IMR-90 (cell line): ENCODE data around the gene SMIM41. TPM values are rescaled to one million over a fixed set of nuclear protein-coding genes. Genes with fewer than 3 reads are reported as not detected.

Source experiments
- ATAC-seq: fragments of 200-7000 bp; cut with Tn5 transposase; 2 replicates; pipeline ENCODE4 v1.9.1; 2020; ENCODE audit warnings: low read depth, mild to moderate bottlenecking, moderate library complexity
- BruUV-seq: library from RNA; stranded (reverse); fragments of 400-500 nt; replicated peaks from 2 replicates; lab custom pipeline; 2021; lab: Mats Ljungman, UMichigan
- CTCF ChIA-PET: fragments of 300-600 bp; formaldehyde crosslinking; extraction: SDS; loops from one replicate; lab custom pipeline; 2021; ENCODE audit warnings: antibody characterized with exemption; lab: Yijun Ruan, JAX
- POLR2A ChIA-PET: fragments of 300-600 bp; sonication (Branson Sonifier 250); formaldehyde crosslinking; loops from one replicate; lab custom pipeline; 2022; ENCODE audit warnings: antibody characterized with exemption; ENCODE audit not compliant: unreplicated experiment; lab: Charles Lee
- DNase-seq: peaks from one replicate; pipeline ENCODE4 v3.0.0; 2013
- H2AFZ ChIP-seq: replicated peaks from 2 replicates; pipeline ENCODE3; 2013; ENCODE audit warnings: low read length, mild to moderate bottlenecking; ENCODE audit not compliant: poor library complexity
- H2AK5ac ChIP-seq: 2 replicates; pipeline ENCODE4 v1.6.1; 2013; ENCODE audit warnings: low read depth, low read length, inconsistent platforms
- H2AK9ac ChIP-seq: replicated peaks from 2 replicates; pipeline ENCODE3; 2013; ENCODE audit warnings: mild to moderate bottlenecking, low read depth, low read length, moderate library complexity; ENCODE audit not compliant: poor library complexity
- H2BK120ac ChIP-seq: 2 replicates; pipeline ENCODE4 v1.6.1; 2013; ENCODE audit warnings: low read depth, low read length, inconsistent platforms
- H2BK15ac ChIP-seq: 3 replicates; pipeline ENCODE4 v1.6.1; 2013; ENCODE audit warnings: low read depth, low read length, inconsistent platforms
- H2BK20ac ChIP-seq: 2 replicates; pipeline ENCODE4 v1.6.1; 2013; ENCODE audit warnings: low read depth, mild to moderate bottlenecking, inconsistent platforms, low read length, moderate library complexity
- H2BK5ac ChIP-seq: 2 replicates; pipeline ENCODE4 v1.6.1; 2013; ENCODE audit warnings: mild to moderate bottlenecking, low read depth, low read length, inconsistent platforms; ENCODE audit not compliant: poor library complexity, severe bottlenecking
- H3K14ac ChIP-seq: replicated peaks from 2 replicates; pipeline ENCODE4 v1.6.1; 2013; ENCODE audit warnings: low read depth, low read length, inconsistent platforms
- H3K18ac ChIP-seq: 2 replicates; pipeline ENCODE4 v1.6.1; 2013; ENCODE audit warnings: low read depth, low read length, control low read depth
- H3K23ac ChIP-seq: 2 replicates; pipeline ENCODE4 v1.6.1; 2013; ENCODE audit warnings: low read depth, low read length, inconsistent platforms
- H3K27ac ChIP-seq: 2 replicates; pipeline ENCODE4 v1.5.1; 2013; ENCODE audit warnings: mild to moderate bottlenecking, control low read depth, low read length; ENCODE audit not compliant: insufficient read depth
- H3K27me3 ChIP-seq: 2 replicates; pipeline ENCODE4 v1.6.1; 2013; ENCODE audit warnings: low read length; ENCODE audit not compliant: control insufficient read depth, insufficient read depth
- H3K36me3 ChIP-seq: 2 replicates; pipeline ENCODE4 v1.6.1; 2013; ENCODE audit warnings: low read length, mixed read lengths; ENCODE audit not compliant: control insufficient read depth, insufficient read depth
- H3K4ac ChIP-seq: 2 replicates; pipeline ENCODE4 v1.6.1; 2013; ENCODE audit warnings: low read depth, low read length, inconsistent platforms
- H3K4me1 ChIP-seq: 2 replicates; pipeline ENCODE4 v1.6.1; 2013; ENCODE audit warnings: low read length, mixed read lengths; ENCODE audit not compliant: control insufficient read depth, insufficient read depth
- H3K4me2 ChIP-seq: 2 replicates; pipeline ENCODE4 v1.6.1; 2013; ENCODE audit warnings: low read depth, mild to moderate bottlenecking, control low read depth, low read length, moderate library complexity
- H3K4me3 ChIP-seq: 2 replicates; pipeline ENCODE4 v1.5.1; 2013; ENCODE audit warnings: low read depth, mild to moderate bottlenecking, control low read depth, low read length, moderate library complexity; ENCODE audit not compliant: insufficient read depth
- H3K56ac ChIP-seq: 2 replicates; pipeline ENCODE4 v1.6.1; 2013; ENCODE audit warnings: low read length, inconsistent platforms; ENCODE audit not compliant: insufficient read depth; ENCODE audit errors: extremely low read depth
- H3K79me1 ChIP-seq, 2 experiments: 2 replicates each; pipeline ENCODE4 v1.6.1; 2013; ENCODE audit warnings: low read length in 2 of 2, inconsistent platforms in 1 of 2, low read depth in 1 of 2
- H3K9ac ChIP-seq: 2 replicates; pipeline ENCODE4 v1.6.1; 2013; ENCODE audit warnings: low read depth, low read length, control low read depth
- H3K9me1 ChIP-seq: 2 replicates; pipeline ENCODE4 v1.6.1; 2013; ENCODE audit warnings: low read length, inconsistent platforms; ENCODE audit not compliant: insufficient read depth
- H3K9me3 ChIP-seq: 2 replicates; pipeline ENCODE4 v1.6.1; 2013; ENCODE audit warnings: low read length; ENCODE audit not compliant: control insufficient read depth, insufficient read depth
- H4K20me1 ChIP-seq: 2 replicates; pipeline ENCODE4 v1.6.1; 2013; ENCODE audit warnings: low read length, inconsistent platforms; ENCODE audit not compliant: insufficient read depth
- H4K5ac ChIP-seq: 2 replicates; pipeline ENCODE4 v1.6.1; 2013; ENCODE audit warnings: mild to moderate bottlenecking, low read depth, low read length, control low read depth
- H4K8ac ChIP-seq, 2 experiments: 2 replicates each; pipeline ENCODE4 v1.6.1; 2013; ENCODE audit warnings: low read depth in 2 of 2, low read length in 2 of 2, control low read depth in 1 of 2, inconsistent platforms in 1 of 2
- H4K91ac ChIP-seq: 2 replicates; pipeline ENCODE4 v1.6.1; 2013; ENCODE audit warnings: low read depth, low read length, inconsistent platforms; ENCODE audit not compliant: insufficient read depth
- BHLHE40 ChIP-seq: fragments of 150-350 bp; IDR thresholded peaks from 2 replicates; pipeline ENCODE4 v1.6.1; 2016; ENCODE audit warnings: mild to moderate bottlenecking, low read depth, low read length
- CEBPB ChIP-seq: IDR thresholded peaks from 2 replicates; pipeline ENCODE4 v1.6.1; 2012; ENCODE audit warnings: low read depth, low read length, improper control_type of control experiment
- CHD1 ChIP-seq: IDR thresholded peaks from 2 replicates; pipeline ENCODE4 v1.6.1; 2012; ENCODE audit warnings: low read depth, low read length, improper control_type of control experiment
- ELK1 ChIP-seq: fragments of 150-350 bp; IDR thresholded peaks from 2 replicates; pipeline ENCODE4 v1.6.1; 2016; ENCODE audit warnings: low read depth, mild to moderate bottlenecking, low read length, moderate library complexity, borderline replicate concordance
- FOS ChIP-seq: fragments of 150-350 bp; IDR thresholded peaks from 2 replicates; pipeline ENCODE4 v1.6.1; 2016; ENCODE audit warnings: low read depth, low read length
- MAZ ChIP-seq: IDR thresholded peaks from 2 replicates; pipeline ENCODE4 v1.6.1; 2012; ENCODE audit warnings: low read depth, mild to moderate bottlenecking, low read length, improper control_type of control experiment, moderate library complexity, borderline replicate concordance
- MXI1 ChIP-seq: IDR thresholded peaks from 2 replicates; pipeline ENCODE4 v1.6.1; 2012; ENCODE audit warnings: low read depth, mild to moderate bottlenecking, low read length, moderate library complexity, borderline replicate concordance
- NFE2L2 ChIP-seq: fragments of 150-350 bp; IDR thresholded peaks from 2 replicates; pipeline ENCODE4 v1.6.1; 2016; ENCODE audit warnings: low read depth, mild to moderate bottlenecking, low read length
- POLR2A ChIP-seq: IDR thresholded peaks from 2 replicates; pipeline ENCODE4 v1.6.1; 2012; ENCODE audit warnings: mild to moderate bottlenecking, low read depth, low read length
- RAD21 ChIP-seq: IDR thresholded peaks from 2 replicates; pipeline ENCODE4 v1.6.1; 2012; ENCODE audit warnings: low read length, improper control_type of control experiment
- RCOR1 ChIP-seq: IDR thresholded peaks from 2 replicates; pipeline ENCODE4 v1.6.1; 2012; ENCODE audit warnings: mild to moderate bottlenecking, low read length, improper control_type of control experiment; ENCODE audit not compliant: insufficient replicate concordance
- RFX5 ChIP-seq: IDR thresholded peaks from 2 replicates; pipeline ENCODE4 v1.8.0; 2012; ENCODE audit warnings: low read depth, mild to moderate bottlenecking, low read length, moderate library complexity
- SMC3 ChIP-seq: fragments of 150-350 bp; IDR thresholded peaks from 2 replicates; pipeline ENCODE4 v1.6.1; 2016; ENCODE audit warnings: low read depth, mild to moderate bottlenecking, antibody characterized with exemption, low read length, moderate library complexity
- USF2 ChIP-seq: fragments of 150-350 bp; IDR thresholded peaks from 2 replicates; pipeline ENCODE4 v1.6.1; 2017; ENCODE audit warnings: mild to moderate bottlenecking, antibody characterized with exemption, low read length, low read depth
- WGBS, 2 experiments: methylation state at CpG; one replicate each; pipeline versions ENCODE4 v1.1.5 to v1.1.7; 2013; ENCODE audit warnings: missing lambda C conversion rate in 2 of 2; ENCODE audit not compliant: insufficient read length in 1 of 2; ENCODE audit errors: extremely low coverage in 2 of 2; 5-methylcytosine and 5-hydroxymethylcytosine counted together
- dilution Hi-C: fragments of 300-500 bp; cut with HindIII; formaldehyde crosslinking; loops from one replicate; pipeline ENCODE4 v1.14.3; 2018; ENCODE audit warnings: low sequenced_read_pairs; ENCODE audit not compliant: unreplicated experiment
- in situ Hi-C: fragments of 300-500 bp; cut with MboI; formaldehyde crosslinking; loops from 3 replicates; pipeline ENCODE4 v1.14.3; 2019; ENCODE audit warnings: low sequenced_read_pairs, inconsistent platforms, mixed read lengths
- intact Hi-C: fragments of 100-400 bp; cut with micrococcal nuclease; formaldehyde crosslinking; loops from 2 replicates; pipeline ENCODE4 v1.10.0; 2022
- polyA plus RNA-seq, 3 experiments: library from polyadenylated mRNA; depleted of rRNA; stranded (reverse); fragments of >200 nt; gene quantifications; 2 replicates each; pipeline ENCODE4 v1.2.3, GENCODE V29; 2012; ENCODE audit warnings: low replicate concordance in 1 of 3
- total RNA-seq: library from RNA; depleted of rRNA; stranded (reverse); fragments of >200 nt; gene quantifications from 2 replicates; pipeline ENCODE4 v1.2.3, GENCODE V29; 2012

SMIM41 gene
- total and polyA plus RNA-seq, 2 of the 4 experiments (the other 2 are of a cell fraction) = not detected

GRCh38 chr12:52082988-52083637, 3.6 kb downstream of the SMIM41 start:
- Histone ChIP-seq H4K20me1 (peaks cover 26% of the 10 kb centered on the region), H3K4ac (peak overlapping the region; percentile 87), H3K56ac (no peak overlapping the region), H2AK9ac (peak overlapping the region; percentile 80), H3K9me1 (no peaks in the 10 kb centered on the region), H4K91ac (peak overlapping the region; percentile 70), H3K9me3 (no peaks in the 10 kb centered on the region), H3K4me3 (no peak overlapping the region), H3K27me3 (no peaks in the 10 kb centered on the region; the same call in 1 of the 2 replicates), H3K36me3 (peaks cover 9% of the 10 kb centered on the region), H3K27ac (peak overlapping the region; percentile 66), H4K5ac (no peak overlapping the region; the same call in 1 of the 2 replicates), H3K9ac (no peak overlapping the region), H4K8ac (peak overlapping the region in 1 of 2 experiments; percentile 78; a peak in 1 of 4 replicates), H2AK5ac (peak overlapping the region; percentile 61; the same call in 1 of the 2 replicates), H3K4me2 (0 out of 2 replicates have a peak overlapping the region, but pooled peaks have one; percentile 42), H3K18ac (no peak overlapping the region; the same call in 1 of the 2 replicates), H2BK15ac (0 out of 3 replicates have a peak overlapping the region, but pooled peaks have one; percentile 37), H3K4me1 (peaks cover 30% of the 10 kb centered on the region), H3K79me1 (peaks cover 7 to 29% of the 10 kb centered on the region in 2 experiments), H3K14ac (no peak overlapping the region), H3K23ac (0 out of 2 replicates have a peak overlapping the region, but pooled peaks have one; percentile 8), H2BK20ac (peak overlapping the region; percentile 53; the same call in 1 of the 2 replicates), H2AFZ (peak overlapping the region; percentile 87), H2BK120ac (peak overlapping the region; percentile 83; the same call in 1 of the 2 replicates), H2BK5ac (peak overlapping the region; percentile 64)
- no TSS peak for BruUV-seq
- ChIA-PET POLR2A (interaction anchor here (0.5 to 0.6 kb wide), 2 partner anchors 196 to 227 kb away, joined by 3 to 9 read pairs; no protein-coding TSS in a partner anchor), CTCF (interaction anchor here (0.9 to 4.2 kb wide), 5 partner anchors 14 to 57 kb away, joined by 3 to 55 read pairs (median 4); partner anchors contain the start of gene NR4A1)
- dilution Hi-C loops = no loop called here
- in situ Hi-C loops = loop anchor here (5.0 kb wide), 1 partner anchor 56 kb away; no protein-coding TSS in a partner anchor
- DNase-seq = peak; percentile 71
- ATAC-seq = peak; percentile 68
- 100% methylated on average over 2 of the region's 11 CpGs; no CpG with 5 or more reads in 1 of the 2 experiments for WGBS, 2 experiments
- intact Hi-C loops = loop anchor here (1.0 to 2.0 kb wide), 2 partner anchors 50 to 58 kb away; no protein-coding TSS in a partner anchor
- TF ChIP-seq NFE2L2 (no peak), MAZ (peak; percentile 77), CHD1 (no peak), FOS (no peak), RAD21 (peak; percentile 80), RFX5 (no peak), ELK1 (no peak), RCOR1 (no peak), SMC3 (peak; percentile 72), USF2 (no peak), MXI1 (no peak), POLR2A (no peak; the same call in 1 of the 2 replicates), CEBPB (peak; percentile 78), BHLHE40 (no peak)
